Astrocyte (in vitro differentiated cells and primary cell): Measurements from ENCODE around the gene KIF1A. TPM values are rescaled to one million over a fixed set of nuclear protein-coding genes. Genes with fewer than 3 reads are reported as not detected.

Source experiments
- DNase-seq: peaks from one replicate; pipeline ENCODE4 v3.0.0-alpha.2; 2010; ENCODE audit warnings: low read depth
- FAIRE-seq: peaks from 2 replicates; lab custom pipeline; 2011; peaks lifted over from hg19 to GRCh38; lab: Jason Lieb, UNC
- H2AFZ ChIP-seq: 2 replicates; pipeline ENCODE4 v1.6.0; 2012; ENCODE audit warnings: low read depth, low read length, inconsistent platforms
- H3K27ac ChIP-seq: 2 replicates; pipeline ENCODE4 v1.5.1; 2011; ENCODE audit warnings: low read depth, low read length, inconsistent platforms
- H3K27me3 ChIP-seq: 2 replicates; pipeline ENCODE4 v1.6.0; 2011; ENCODE audit warnings: low read length, inconsistent platforms; ENCODE audit not compliant: insufficient read depth
- H3K36me3 ChIP-seq: 2 replicates; pipeline ENCODE4 v1.5.1; 2011; ENCODE audit warnings: low read length, inconsistent platforms; ENCODE audit not compliant: insufficient read depth
- H3K4me1 ChIP-seq: 2 replicates; pipeline ENCODE4 v1.5.1; 2011; ENCODE audit warnings: low read length, inconsistent platforms; ENCODE audit not compliant: insufficient read depth
- H3K4me2 ChIP-seq: 2 replicates; pipeline ENCODE4 v1.6.0; 2012; ENCODE audit warnings: low read length, inconsistent platforms
- H3K4me3 ChIP-seq: 2 replicates; pipeline ENCODE4 v1.5.1; 2011; ENCODE audit warnings: low read depth, mild to moderate bottlenecking, low read length, inconsistent platforms; ENCODE audit not compliant: insufficient read depth
- H3K79me2 ChIP-seq: 2 replicates; pipeline ENCODE4 v1.6.0; 2012; ENCODE audit warnings: mild to moderate bottlenecking, low read length, inconsistent platforms; ENCODE audit not compliant: insufficient read depth
- H3K9ac ChIP-seq: 2 replicates; pipeline ENCODE4 v1.6.0; 2012; ENCODE audit warnings: mild to moderate bottlenecking, low read length, inconsistent platforms
- H3K9me3 ChIP-seq: 2 replicates; pipeline ENCODE4 v1.5.1; 2012; ENCODE audit warnings: low read depth, mild to moderate bottlenecking, low read length, inconsistent platforms; ENCODE audit not compliant: insufficient read depth
- H4K20me1 ChIP-seq: 2 replicates; pipeline ENCODE4 v1.6.0; 2012; ENCODE audit warnings: low read length, inconsistent platforms; ENCODE audit not compliant: insufficient read depth
- H3K27ac Mint-ChIP-seq: one replicate; pipeline ENCODE4 v1.8.0; 2021; ENCODE audit warnings: mild to moderate bottlenecking, mixed read lengths; ENCODE audit not compliant: unreplicated experiment
- H3K27me3 Mint-ChIP-seq: one replicate; pipeline ENCODE4 v1.8.0; 2021; ENCODE audit warnings: low read depth, mixed read lengths; ENCODE audit not compliant: unreplicated experiment
- H3K36me3 Mint-ChIP-seq: one replicate; pipeline ENCODE4 v1.8.0; 2021; ENCODE audit warnings: low read depth, mixed read lengths; ENCODE audit not compliant: unreplicated experiment
- H3K4me1 Mint-ChIP-seq: one replicate; pipeline ENCODE4 v1.8.0; 2021; ENCODE audit warnings: low read depth, mixed read lengths; ENCODE audit not compliant: unreplicated experiment
- H3K4me3 Mint-ChIP-seq: one replicate; pipeline ENCODE4 v1.8.0; 2021; ENCODE audit warnings: mild to moderate bottlenecking, moderate library complexity, mixed read lengths; ENCODE audit not compliant: unreplicated experiment
- H3K9me3 Mint-ChIP-seq: one replicate; pipeline ENCODE4 v1.8.0; 2021; ENCODE audit warnings: mild to moderate bottlenecking, mixed read lengths; ENCODE audit not compliant: unreplicated experiment
- CTCF ChIP-seq: IDR thresholded peaks from 2 replicates; pipeline ENCODE4 v1.5.1; 2011; ENCODE audit warnings: low read depth, mild to moderate bottlenecking, inconsistent platforms, low read length, moderate library complexity; ENCODE audit not compliant: insufficient read depth
- EZH2 ChIP-seq: IDR thresholded peaks from 2 replicates; pipeline ENCODE4 v1.6.1; 2012; ENCODE audit warnings: mild to moderate bottlenecking, low read length, inconsistent platforms; ENCODE audit not compliant: insufficient read depth
- total RNA-seq: library from RNA; stranded (reverse); gene quantifications from 2 replicates; pipeline ENCODE4 v1.2.1, GENCODE V29; 2021

The KIF1A gene
- total RNA-seq, 1 donor from 2014 or later: 51.2 TPM

GRCh38 chr2:240795454-240795853 lies 24.6 kb downstream of the KIF1A start:
- Histone ChIP-seq H3K79me2 (no peaks in the 10 kb centered on the region), H3K4me3 (no peak overlapping the region), H3K4me2 (no peak overlapping the region), H3K9ac (no peak overlapping the region), H4K20me1 (no peaks in the 10 kb centered on the region), H3K27me3 (peaks cover 22% of the 10 kb centered on the region), H2AFZ (no peak overlapping the region), H3K4me1 (no peaks in the 10 kb centered on the region), H3K9me3 (no peaks in the 10 kb centered on the region), H3K36me3 (no peaks in the 10 kb centered on the region), H3K27ac (no peak overlapping the region)
- Mint-ChIP-seq H3K27me3 (peaks cover 27% of the 10 kb centered on the region), H3K4me3 (no peak overlapping the region), H3K27ac (no peak overlapping the region), H3K36me3 (no peaks in the 10 kb centered on the region), H3K4me1 (peaks cover 10% of the 10 kb centered on the region), H3K9me3 (no peaks in the 10 kb centered on the region)
- TF ChIP-seq EZH2 (no peak), CTCF (no peak)
- no peak for DNase-seq
- no peak for FAIRE-seq

- H3K9me3 ChIP-seq: no peaks in the 10 kb centered on the region
- no peak overlapping the region for H3K4me2 ChIP-seq
- no peak overlapping the region for H3K4me3 Mint-ChIP-seq
- no peak overlapping the region for H3K9ac ChIP-seq
- H3K27me3 ChIP-seq: peaks cover 10% of the 10 kb centered on the region
- no peak overlapping the region for H3K27ac ChIP-seq
- H3K4me1 ChIP-seq: no peaks in the 10 kb centered on the region
- TF ChIP-seq CTCF: no peak
- no peak for TF ChIP-seq EZH2
- no peaks in the 10 kb centered on the region for H3K36me3 ChIP-seq
- peaks cover 6% of the 10 kb centered on the region for H3K4me1 Mint-ChIP-seq
- no peaks in the 10 kb centered on the region for H3K36me3 Mint-ChIP-seq
- H3K9me3 Mint-ChIP-seq: no peaks in the 10 kb centered on the region
- no peak overlapping the region for H2AFZ ChIP-seq
- DNase-seq: no peak
- no peak overlapping the region for H3K4me3 ChIP-seq
- no peaks in the 10 kb centered on the region for H4K20me1 ChIP-seq
- FAIRE-seq: no peak
- no peaks in the 10 kb centered on the region for H3K79me2 ChIP-seq
- peaks cover 27% of the 10 kb centered on the region for H3K27me3 Mint-ChIP-seq
- H3K27ac Mint-ChIP-seq: no peak overlapping the region
These were observed 25.8 kb downstream of the KIF1A start for GRCh38 chr2:240794178-240794721.

GRCh38 chr2:240793313-240794177 lies 26.5 kb downstream of the KIF1A start:
- DNase-seq (no peak), FAIRE-seq (no peak)
- Mint-ChIP-seq H3K27ac (no peak overlapping the region), H3K36me3 (no peaks in the 10 kb centered on the region), H3K27me3 (peaks cover 25% of the 10 kb centered on the region), H3K9me3 (no peaks in the 10 kb centered on the region), H3K4me1 (peaks cover 6% of the 10 kb centered on the region), H3K4me3 (no peak overlapping the region)
- Histone ChIP-seq H3K9ac (no peak overlapping the region), H3K9me3 (no peaks in the 10 kb centered on the region), H3K4me1 (no peaks in the 10 kb centered on the region), H3K27me3 (peaks cover 7% of the 10 kb centered on the region), H3K27ac (no peak overlapping the region), H3K36me3 (no peaks in the 10 kb centered on the region), H4K20me1 (no peaks in the 10 kb centered on the region), H3K79me2 (no peaks in the 10 kb centered on the region), H3K4me3 (no peak overlapping the region), H2AFZ (no peak overlapping the region), H3K4me2 (no peak overlapping the region)
- no peak for TF ChIP-seq EZH2
- TF ChIP-seq CTCF: no peak
